Panc1 (cell line): ENCODE measurements around the gene FHIT. TPM values are rescaled to one million over a fixed set of nuclear protein-coding genes. Genes with fewer than 3 reads are reported as not detected.

Experiments
- ATAC-seq: fragments of 200-7000 bp; cut with Tn5 transposase; 2 replicates; pipeline ENCODE4 v1.9.1; 2020; ENCODE audit warnings: mild to moderate bottlenecking, moderate library complexity
- BruUV-seq: library from RNA; stranded (reverse); fragments of 400-500 nt; replicated peaks from 2 replicates; lab custom pipeline; 2021; lab: Mats Ljungman, UMichigan
- CTCF ChIA-PET: fragments of 300-600 bp; sonication (Branson Sonifier 250); formaldehyde crosslinking; loops from one replicate; lab custom pipeline; 2022; ENCODE audit warnings: antibody characterized with exemption; lab: Charles Lee
- POLR2A ChIA-PET: fragments of 300-600 bp; sonication (Branson Sonifier 250); formaldehyde crosslinking; loops from one replicate; lab custom pipeline; 2022; ENCODE audit warnings: antibody characterized with exemption; lab: Charles Lee
- DNase-seq: peaks from one replicate; pipeline ENCODE4 v3.0.0-alpha.2; 2010; ENCODE audit warnings: low read depth, low spot score
- H3K27ac ChIP-seq: 2 replicates; pipeline ENCODE4 v1.5.1; 2011; ENCODE audit warnings: mild to moderate bottlenecking, low read length, inconsistent platforms
- H3K27me3 ChIP-seq: fragments of 200-500 bp; sonication (Bioruptor generic); 2 replicates; pipeline ENCODE4 v1.6.0; 2014; ENCODE audit warnings: low read length, inconsistent platforms; ENCODE audit not compliant: control insufficient read depth, insufficient read depth
- H3K36me3 ChIP-seq: fragments of 200-500 bp; sonication (Bioruptor generic); 2 replicates; pipeline ENCODE4 v1.5.1; 2014; ENCODE audit warnings: inconsistent platforms, mild to moderate bottlenecking, low read length, moderate library complexity; ENCODE audit not compliant: control insufficient read depth, insufficient read depth
- H3K4me1 ChIP-seq: 2 replicates; pipeline ENCODE4 v1.5.1; 2011; ENCODE audit warnings: inconsistent platforms, mild to moderate bottlenecking, low read length, moderate library complexity; ENCODE audit not compliant: control insufficient read depth, insufficient read depth
- H3K4me3 ChIP-seq, 2 experiments: 2 replicates each; pipeline ENCODE4 v1.5.1; 2011 to 2012; ENCODE audit warnings: low read depth in 2 of 2, low read length in 2 of 2, mild to moderate bottlenecking in 2 of 2, inconsistent platforms in 1 of 2, moderate library complexity in 1 of 2
- H3K9me3 ChIP-seq: fragments of 200-500 bp; sonication (Bioruptor generic); 2 replicates; pipeline ENCODE4 v1.5.1; 2014; ENCODE audit warnings: low read depth, mild to moderate bottlenecking, inconsistent platforms, low read length, moderate library complexity; ENCODE audit not compliant: control insufficient read depth, insufficient read depth
- POLR2AphosphoS5 ChIP-seq: IDR thresholded peaks from 2 replicates; pipeline ENCODE4 v1.6.1; 2012; ENCODE audit warnings: mild to moderate bottlenecking, low read depth, low read length, moderate library complexity
- SIN3A ChIP-seq: IDR thresholded peaks from 2 replicates; pipeline ENCODE4 v1.6.1; 2012; ENCODE audit warnings: low read depth, mild to moderate bottlenecking, low read length, moderate library complexity, borderline replicate concordance; ENCODE audit not compliant: insufficient read depth
- TCF7L2 ChIP-seq: IDR thresholded peaks from 2 replicates; pipeline ENCODE4 v1.6.1; 2011; ENCODE audit warnings: mild to moderate bottlenecking, low read depth, low read length, inconsistent platforms
- in situ Hi-C: cut with HindIII; loops from 2 replicates; pipeline ENCODE4 v1.10.0; 2016; ENCODE audit warnings: low sequenced_read_pairs, low pct_unique_long_range_greater_than_20kb
- intact Hi-C: fragments of 100-400 bp; cut with micrococcal nuclease; formaldehyde crosslinking; loops from one replicate; pipeline ENCODE4 v1.10.0; 2022; ENCODE audit not compliant: unreplicated experiment
- total RNA-seq: library from RNA; stranded (reverse); gene quantifications from one replicate; pipeline ENCODE4 v1.2.1, GENCODE V29; 2021; ENCODE audit not compliant: unreplicated experiment
- TF ChIP-seq, protein P1 (sequence below), 2 experiments: IDR thresholded peaks; 2 replicates each; pipeline ENCODE4 v1.6.1; 2011 to 2012; ENCODE audit warnings: low read depth in 2 of 2, control low read depth in 1 of 2, low read length in 1 of 2, mild to moderate bottlenecking in 1 of 2, moderate library complexity in 1 of 2; ENCODE audit not compliant: insufficient read depth in 1 of 2
- TF ChIP-seq, protein P2 (sequence below): fragments of 450-650 bp; IDR thresholded peaks from 2 replicates; pipeline ENCODE4 v1.5.1; 2017; ENCODE audit warnings: mild to moderate bottlenecking

Gene FHIT
- total RNA-seq, 1 experiment from 2014 or later: 2.2 TPM

DNA sequence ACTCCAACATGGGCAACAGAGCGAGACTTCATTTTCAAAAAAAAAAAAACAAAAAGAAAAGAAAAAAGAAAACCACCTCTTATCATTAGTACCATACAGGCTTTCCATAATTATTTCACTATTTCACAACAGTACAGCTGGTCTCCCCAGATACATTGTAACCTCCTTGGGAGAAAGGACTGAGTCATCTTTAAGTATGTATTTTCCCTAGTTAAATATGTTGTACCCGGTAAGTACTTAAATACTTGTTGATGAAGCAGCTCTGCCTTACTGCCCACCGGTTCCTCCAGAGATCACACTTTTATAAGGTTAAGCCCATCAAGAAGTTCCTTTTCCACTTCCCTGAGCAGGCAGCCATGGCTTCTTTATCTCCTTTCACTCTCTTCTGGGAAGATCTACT lies 1412.0 kb downstream of the FHIT start:
- intact Hi-C loops: no loop called here
- ATAC-seq: no peak
- in situ Hi-C loops: no loop called here

DNA sequence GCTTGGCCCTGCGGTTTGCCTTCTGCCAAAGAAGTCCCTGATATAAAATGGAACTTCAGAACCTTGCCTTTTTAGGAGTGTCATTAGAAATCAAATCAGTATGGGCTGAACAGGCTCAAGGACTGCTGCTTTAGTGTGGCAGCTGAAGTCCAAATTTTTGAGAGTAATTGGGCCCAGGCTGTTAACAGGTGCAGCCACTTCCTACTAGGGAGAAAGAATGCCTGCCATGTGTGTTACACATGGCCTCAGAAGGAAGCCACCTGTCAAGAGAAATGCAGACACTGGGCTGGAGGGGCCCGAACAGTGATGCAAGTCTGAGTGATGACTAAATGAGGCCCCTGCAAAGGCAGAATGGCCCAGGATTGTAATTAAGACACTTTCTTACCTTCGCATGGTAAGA lies 1414.7 kb downstream of the FHIT start:
- Histone ChIP-seq H3K27ac (no peak overlapping the region), H3K4me3 (no peak overlapping the region), H3K36me3 (no peaks in the 10 kb centered on the region), H3K27me3 (no peaks in the 10 kb centered on the region), H3K9me3 (no peaks in the 10 kb centered on the region), H3K4me1 (no peaks in the 10 kb centered on the region)
- no peak for ATAC-seq
- TF ChIP-seq POLR2AphosphoS5: no peak
- no peak for TF ChIP-seq TCF7L2
- TF ChIP-seq, protein P1, sequence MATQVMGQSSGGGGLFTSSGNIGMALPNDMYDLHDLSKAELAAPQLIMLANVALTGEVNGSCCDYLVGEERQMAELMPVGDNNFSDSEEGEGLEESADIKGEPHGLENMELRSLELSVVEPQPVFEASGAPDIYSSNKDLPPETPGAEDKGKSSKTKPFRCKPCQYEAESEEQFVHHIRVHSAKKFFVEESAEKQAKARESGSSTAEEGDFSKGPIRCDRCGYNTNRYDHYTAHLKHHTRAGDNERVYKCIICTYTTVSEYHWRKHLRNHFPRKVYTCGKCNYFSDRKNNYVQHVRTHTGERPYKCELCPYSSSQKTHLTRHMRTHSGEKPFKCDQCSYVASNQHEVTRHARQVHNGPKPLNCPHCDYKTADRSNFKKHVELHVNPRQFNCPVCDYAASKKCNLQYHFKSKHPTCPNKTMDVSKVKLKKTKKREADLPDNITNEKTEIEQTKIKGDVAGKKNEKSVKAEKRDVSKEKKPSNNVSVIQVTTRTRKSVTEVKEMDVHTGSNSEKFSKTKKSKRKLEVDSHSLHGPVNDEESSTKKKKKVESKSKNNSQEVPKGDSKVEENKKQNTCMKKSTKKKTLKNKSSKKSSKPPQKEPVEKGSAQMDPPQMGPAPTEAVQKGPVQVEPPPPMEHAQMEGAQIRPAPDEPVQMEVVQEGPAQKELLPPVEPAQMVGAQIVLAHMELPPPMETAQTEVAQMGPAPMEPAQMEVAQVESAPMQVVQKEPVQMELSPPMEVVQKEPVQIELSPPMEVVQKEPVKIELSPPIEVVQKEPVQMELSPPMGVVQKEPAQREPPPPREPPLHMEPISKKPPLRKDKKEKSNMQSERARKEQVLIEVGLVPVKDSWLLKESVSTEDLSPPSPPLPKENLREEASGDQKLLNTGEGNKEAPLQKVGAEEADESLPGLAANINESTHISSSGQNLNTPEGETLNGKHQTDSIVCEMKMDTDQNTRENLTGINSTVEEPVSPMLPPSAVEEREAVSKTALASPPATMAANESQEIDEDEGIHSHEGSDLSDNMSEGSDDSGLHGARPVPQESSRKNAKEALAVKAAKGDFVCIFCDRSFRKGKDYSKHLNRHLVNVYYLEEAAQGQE (IDR thresholded peaks at IDR 0.05; ENCODE audit: insufficient read depth in 1 of 2, low read depth in 2 of 2, low read length in 1 of 2): no peak
- TF ChIP-seq SIN3A: no peak
- TF ChIP-seq, protein P2, sequence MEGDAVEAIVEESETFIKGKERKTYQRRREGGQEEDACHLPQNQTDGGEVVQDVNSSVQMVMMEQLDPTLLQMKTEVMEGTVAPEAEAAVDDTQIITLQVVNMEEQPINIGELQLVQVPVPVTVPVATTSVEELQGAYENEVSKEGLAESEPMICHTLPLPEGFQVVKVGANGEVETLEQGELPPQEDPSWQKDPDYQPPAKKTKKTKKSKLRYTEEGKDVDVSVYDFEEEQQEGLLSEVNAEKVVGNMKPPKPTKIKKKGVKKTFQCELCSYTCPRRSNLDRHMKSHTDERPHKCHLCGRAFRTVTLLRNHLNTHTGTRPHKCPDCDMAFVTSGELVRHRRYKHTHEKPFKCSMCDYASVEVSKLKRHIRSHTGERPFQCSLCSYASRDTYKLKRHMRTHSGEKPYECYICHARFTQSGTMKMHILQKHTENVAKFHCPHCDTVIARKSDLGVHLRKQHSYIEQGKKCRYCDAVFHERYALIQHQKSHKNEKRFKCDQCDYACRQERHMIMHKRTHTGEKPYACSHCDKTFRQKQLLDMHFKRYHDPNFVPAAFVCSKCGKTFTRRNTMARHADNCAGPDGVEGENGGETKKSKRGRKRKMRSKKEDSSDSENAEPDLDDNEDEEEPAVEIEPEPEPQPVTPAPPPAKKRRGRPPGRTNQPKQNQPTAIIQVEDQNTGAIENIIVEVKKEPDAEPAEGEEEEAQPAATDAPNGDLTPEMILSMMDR: no peak
- no TSS peak for BruUV-seq
- no peak for DNase-seq
- CTCF ChIA-PET: no interaction called here
- in situ Hi-C loops: no loop called here
- intact Hi-C loops: no loop called here
- POLR2A ChIA-PET: no interaction called here

More for the DNA sequence above, 1412.0 kb downstream of the FHIT start:
- no peak for DNase-seq
- Histone ChIP-seq H3K4me1 (no peaks in the 10 kb centered on the region), H3K27me3 (no peaks in the 10 kb centered on the region), H3K36me3 (no peaks in the 10 kb centered on the region), H3K9me3 (no peaks in the 10 kb centered on the region), H3K4me3 (no peak overlapping the region), H3K27ac (no peak overlapping the region)
- no peak for TF ChIP-seq TCF7L2
- TF ChIP-seq SIN3A: no peak
- no peak for TF ChIP-seq POLR2AphosphoS5
- TF ChIP-seq, protein P1 (IDR thresholded peaks at IDR 0.05; ENCODE audit: insufficient read depth in 1 of 2, low read depth in 2 of 2, low read length in 1 of 2): no peak
- TF ChIP-seq, protein P2: no peak
- ChIA-PET CTCF (no interaction called here), POLR2A (no interaction called here)
- no TSS peak for BruUV-seq
